ENCODE measurements around the gene SENP5. TPM values are rescaled to one million over a fixed set of nuclear protein-coding genes. Genes with fewer than 3 reads are reported as not detected.
"Not testable (repeated sequence)": the region's sequence is repeated elsewhere in the genome, so short reads cannot be mapped to it uniquely, and the experiment has no call there.

SENP5 gene
- total RNA-seq, 1 donor from 2014 or later, result 47.3 TPM

DNA sequence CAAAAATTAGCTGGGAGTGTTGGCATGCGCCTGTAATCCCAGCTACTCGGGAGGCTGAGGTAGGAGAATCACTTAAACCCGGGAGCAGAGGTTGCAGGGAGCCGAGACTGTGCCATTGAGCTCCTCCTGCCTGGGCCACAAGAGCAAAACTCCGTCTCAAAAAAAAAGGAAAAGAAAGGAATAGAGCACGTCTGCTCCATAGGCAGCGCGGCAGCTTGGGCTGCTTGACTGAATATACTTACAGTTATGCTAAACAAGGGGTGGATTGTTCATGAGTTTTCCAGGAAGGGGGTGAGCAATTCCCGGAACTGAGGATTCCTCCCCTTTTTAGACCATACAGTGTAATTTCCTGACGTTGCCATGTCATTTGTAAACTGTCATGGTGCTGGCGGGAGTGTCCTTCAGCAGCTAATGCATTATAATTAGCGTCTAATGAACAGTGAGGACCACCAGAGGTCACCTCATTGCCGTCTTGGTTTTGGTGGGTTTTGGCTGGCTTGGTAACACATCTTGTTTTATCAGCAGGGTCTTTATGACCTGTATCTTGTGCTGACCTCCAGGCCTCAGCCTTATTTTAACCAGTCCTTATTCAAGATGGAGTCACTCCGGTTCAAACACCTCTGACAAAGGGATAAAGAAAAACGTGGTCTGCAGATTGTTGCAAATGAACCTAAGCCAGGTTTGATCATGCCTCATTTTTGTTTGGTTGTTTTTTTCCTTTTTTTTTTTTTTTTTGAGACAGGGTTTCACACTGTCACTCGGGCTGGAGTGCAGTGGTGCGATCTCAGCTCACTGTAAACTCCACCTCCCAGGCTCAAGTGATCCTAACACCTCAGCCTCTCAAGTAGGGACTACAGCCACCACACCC, 24.9 kb upstream of the SENP5 start:
- TF ChIP-seq, protein P1, sequence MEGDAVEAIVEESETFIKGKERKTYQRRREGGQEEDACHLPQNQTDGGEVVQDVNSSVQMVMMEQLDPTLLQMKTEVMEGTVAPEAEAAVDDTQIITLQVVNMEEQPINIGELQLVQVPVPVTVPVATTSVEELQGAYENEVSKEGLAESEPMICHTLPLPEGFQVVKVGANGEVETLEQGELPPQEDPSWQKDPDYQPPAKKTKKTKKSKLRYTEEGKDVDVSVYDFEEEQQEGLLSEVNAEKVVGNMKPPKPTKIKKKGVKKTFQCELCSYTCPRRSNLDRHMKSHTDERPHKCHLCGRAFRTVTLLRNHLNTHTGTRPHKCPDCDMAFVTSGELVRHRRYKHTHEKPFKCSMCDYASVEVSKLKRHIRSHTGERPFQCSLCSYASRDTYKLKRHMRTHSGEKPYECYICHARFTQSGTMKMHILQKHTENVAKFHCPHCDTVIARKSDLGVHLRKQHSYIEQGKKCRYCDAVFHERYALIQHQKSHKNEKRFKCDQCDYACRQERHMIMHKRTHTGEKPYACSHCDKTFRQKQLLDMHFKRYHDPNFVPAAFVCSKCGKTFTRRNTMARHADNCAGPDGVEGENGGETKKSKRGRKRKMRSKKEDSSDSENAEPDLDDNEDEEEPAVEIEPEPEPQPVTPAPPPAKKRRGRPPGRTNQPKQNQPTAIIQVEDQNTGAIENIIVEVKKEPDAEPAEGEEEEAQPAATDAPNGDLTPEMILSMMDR (IDR thresholded peaks at IDR 0.05; ENCODE audit: unreplicated experiment), result no peak
- no peaks in the 10 kb centered on the region for H3K4me1 Mint-ChIP-seq
- no peak for DNase-seq (ENCODE audit: low spot score in 2 of 2, unreplicated experiment in 2 of 2)
- no peaks in the 10 kb centered on the region for H3K36me3 Mint-ChIP-seq
- no peaks in the 10 kb centered on the region for H3K27me3 Mint-ChIP-seq (ENCODE audit: low read depth)
- H3K27ac Mint-ChIP-seq, result no peak overlapping the region
- no peak overlapping the region for H3K4me3 Mint-ChIP-seq
- peaks cover 3% of the 10 kb centered on the region for H3K9me3 Mint-ChIP-seq

DNA sequence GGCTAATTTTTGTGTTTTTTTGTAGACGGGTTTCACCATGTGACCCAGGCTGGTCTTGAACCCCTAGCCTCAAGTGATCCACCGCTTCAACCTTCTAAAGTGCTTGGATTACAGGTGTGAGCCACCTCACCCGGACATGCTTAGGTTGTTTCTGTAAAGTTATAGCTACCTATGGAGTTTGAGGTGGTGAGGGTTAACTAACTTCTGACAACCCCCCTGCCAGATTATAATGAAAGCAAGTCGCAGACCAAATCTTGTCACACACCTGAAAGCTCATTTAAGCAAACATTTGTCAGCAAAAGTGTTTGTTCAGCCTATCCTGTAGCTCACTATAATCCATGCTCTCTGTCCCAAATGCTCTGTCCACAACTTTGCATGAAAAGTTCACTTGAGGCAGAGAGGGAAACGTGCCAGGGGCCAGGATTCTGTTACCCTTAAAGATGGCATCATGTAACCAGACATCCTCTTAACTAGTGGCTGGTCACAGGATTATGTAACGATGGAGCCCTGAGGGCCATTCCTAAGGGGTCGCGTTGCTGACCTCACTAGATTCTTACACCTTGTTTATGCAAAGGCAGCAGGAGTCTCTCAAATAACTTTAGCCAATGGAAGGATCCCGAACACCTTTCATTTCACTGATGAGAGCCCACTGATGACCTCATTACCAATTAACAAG, 24.1 kb upstream of the SENP5 start:
- DNase-seq (ENCODE audit: low spot score in 2 of 2, unreplicated experiment in 2 of 2), result no peak
- Mint-ChIP-seq H3K9me3 (peaks cover 3% of the 10 kb centered on the region), H3K4me1 (no peaks in the 10 kb centered on the region), H3K4me3 (no peak overlapping the region), H3K36me3 (no peaks in the 10 kb centered on the region), H3K27ac (no peak overlapping the region), H3K27me3 (ENCODE audit: low read depth) (no peaks in the 10 kb centered on the region)
- TF ChIP-seq, protein P1 (IDR thresholded peaks at IDR 0.05; ENCODE audit: unreplicated experiment), result no peak

- not testable (repeated sequence) for DNase-seq (ENCODE audit: low spot score in 2 of 2, unreplicated experiment in 2 of 2); H3K9me3 Mint-ChIP-seq; H3K27me3 Mint-ChIP-seq (ENCODE audit: low read depth); H3K27ac Mint-ChIP-seq; H3K36me3 Mint-ChIP-seq; H3K4me1 Mint-ChIP-seq; H3K4me3 Mint-ChIP-seq
Measured at GRCh38 chr3:196844235-196845219, 23.2 kb upstream of the SENP5 start.

DNA sequence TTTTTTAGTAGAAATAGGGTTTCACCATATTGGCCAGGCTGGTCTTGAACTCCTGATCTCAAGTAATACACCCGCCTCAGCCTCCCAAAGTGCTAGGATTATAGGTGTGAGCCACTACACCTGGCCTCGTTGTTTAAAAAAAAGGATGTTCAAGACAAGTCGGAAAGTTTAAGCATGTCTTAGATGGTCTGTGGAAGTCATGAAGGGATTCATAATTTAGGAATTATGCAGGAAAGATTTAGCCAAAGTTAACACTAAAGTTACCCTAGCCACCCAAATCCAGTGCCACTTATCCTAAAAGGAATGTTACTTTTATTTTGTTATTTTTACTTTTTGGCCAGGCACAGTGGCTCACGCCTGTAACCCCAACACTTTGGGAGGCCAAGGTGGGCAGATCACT, 19.3 kb upstream of the SENP5 start:
- not testable (repeated sequence) for H3K27me3 Mint-ChIP-seq (ENCODE audit: low read depth)

GRCh38 chr3:196849180-196849741, 18.5 kb upstream of the SENP5 start:
- Mint-ChIP-seq H3K9me3 (peaks cover 11% of the 10 kb centered on the region), H3K4me3 (no peak overlapping the region), H3K4me1 (no peaks in the 10 kb centered on the region), H3K27ac (no peak overlapping the region), H3K27me3 (ENCODE audit: low read depth) (no peaks in the 10 kb centered on the region), H3K36me3 (no peaks in the 10 kb centered on the region)
- DNase-seq (ENCODE audit: low spot score in 2 of 2, unreplicated experiment in 2 of 2), result no peak
- TF ChIP-seq, protein P1 (IDR thresholded peaks at IDR 0.05; ENCODE audit: unreplicated experiment), result no peak

More for the DNA sequence above, 19.3 kb upstream of the SENP5 start:
- H3K4me3 Mint-ChIP-seq; H3K27ac Mint-ChIP-seq; H3K4me1 Mint-ChIP-seq; DNase-seq (ENCODE audit: low spot score in 2 of 2, unreplicated experiment in 2 of 2); H3K36me3 Mint-ChIP-seq: not testable (repeated sequence)
- H3K9me3 Mint-ChIP-seq, result peaks cover 11% of the 10 kb centered on the region

- not testable (repeated sequence) for H3K27ac Mint-ChIP-seq; H3K4me3 Mint-ChIP-seq; H3K27me3 Mint-ChIP-seq (ENCODE audit: low read depth); H3K4me1 Mint-ChIP-seq; DNase-seq (ENCODE audit: low spot score in 2 of 2, unreplicated experiment in 2 of 2); H3K36me3 Mint-ChIP-seq
- H3K9me3 Mint-ChIP-seq, result peaks cover 19% of the 10 kb centered on the region
Measured at GRCh38 chr3:196863000-196863399, 4.7 kb upstream of the SENP5 start.

Data from mesothelial cell of epicardium (in vitro differentiated cells).